H9 (cell line): Measurements from ENCODE around the gene SCUBE2. TPM values are rescaled to one million over a fixed set of nuclear protein-coding genes. Genes with fewer than 3 reads are reported as not detected.

Experiments used
- DNase-seq: peaks from one replicate; pipeline ENCODE4 v3.0.0-alpha.2; 2017
- H2AFZ ChIP-seq: one replicate; pipeline ENCODE4 v1.6.1; 2013; ENCODE audit warnings: mild to moderate bottlenecking, low read length, control low read depth, moderate library complexity
- H2AK5ac ChIP-seq: 2 replicates; pipeline ENCODE4 v1.6.1; 2013; ENCODE audit warnings: low read length, control low read depth, mixed read lengths; ENCODE audit not compliant: insufficient read length
- H2BK120ac ChIP-seq: one replicate; pipeline ENCODE4 v1.6.1; 2013; ENCODE audit warnings: low read depth, mild to moderate bottlenecking, low read length, control low read depth, inconsistent platforms; ENCODE audit not compliant: poor library complexity, severe bottlenecking
- H2BK12ac ChIP-seq: 2 replicates; pipeline ENCODE4 v1.6.1; 2013; ENCODE audit warnings: low read length, control low read depth, mixed read lengths, low read depth; ENCODE audit not compliant: insufficient read length
- H2BK15ac ChIP-seq: 2 replicates; pipeline ENCODE4 v1.6.1; 2013; ENCODE audit warnings: low read depth, low read length, control low read depth
- H2BK20ac ChIP-seq: one replicate; pipeline ENCODE4 v1.6.1; 2013; ENCODE audit warnings: low read depth, mild to moderate bottlenecking, low read length, control low read depth, inconsistent platforms; ENCODE audit not compliant: poor library complexity, severe bottlenecking
- H2BK5ac ChIP-seq: 2 replicates; pipeline ENCODE4 v1.6.1; 2013; ENCODE audit warnings: low read length, control low read depth, mixed read lengths; ENCODE audit not compliant: insufficient read length
- H3K14ac ChIP-seq: 2 replicates; pipeline ENCODE4 v1.6.1; 2013; ENCODE audit warnings: low read length, control low read depth; ENCODE audit not compliant: insufficient read depth
- H3K18ac ChIP-seq: 2 replicates; pipeline ENCODE4 v1.6.1; 2013; ENCODE audit warnings: low read depth, mild to moderate bottlenecking, mixed read lengths, low read length, control low read depth; ENCODE audit not compliant: insufficient read length
- H3K23ac ChIP-seq: 2 replicates; pipeline ENCODE4 v1.6.1; 2013; ENCODE audit warnings: low read length, control low read depth, mixed read lengths, low read depth; ENCODE audit not compliant: insufficient read length
- H3K23me2 ChIP-seq: 2 replicates; pipeline ENCODE4 v1.6.1; 2013; ENCODE audit warnings: low read depth, mild to moderate bottlenecking, mixed read lengths, low read length, control low read depth; ENCODE audit not compliant: insufficient read length, poor library complexity, severe bottlenecking
- H3K27ac ChIP-seq: 2 replicates; pipeline ENCODE4 v1.5.1; 2013; ENCODE audit warnings: low read length, control low read depth, mixed read lengths, low read depth; ENCODE audit not compliant: insufficient read length
- H3K27me3 ChIP-seq: 2 replicates; pipeline ENCODE4 v1.6.1; 2013; ENCODE audit warnings: low read length, control low read depth, inconsistent platforms; ENCODE audit not compliant: insufficient read depth
- H3K4ac ChIP-seq: 2 replicates; pipeline ENCODE4 v1.6.1; 2013; ENCODE audit warnings: low read depth, mild to moderate bottlenecking, control low read depth, inconsistent platforms, low read length, moderate library complexity
- H3K4me1 ChIP-seq: 2 replicates; pipeline ENCODE4 v1.6.1; 2013; ENCODE audit warnings: low read length, control low read depth, inconsistent platforms; ENCODE audit not compliant: insufficient read depth
- H3K4me2 ChIP-seq: 2 replicates; pipeline ENCODE4 v1.6.1; 2013; ENCODE audit warnings: low read length, control low read depth, mixed read lengths; ENCODE audit not compliant: insufficient read length, insufficient read depth
- H3K56ac ChIP-seq: 2 replicates; pipeline ENCODE4 v1.6.1; 2013; ENCODE audit warnings: low read depth, mild to moderate bottlenecking, mixed read lengths, low read length, control low read depth; ENCODE audit not compliant: insufficient read length
- H3K79me1 ChIP-seq: 2 replicates; pipeline ENCODE4 v1.6.1; 2013; ENCODE audit warnings: low read depth, mild to moderate bottlenecking, moderate library complexity, low read length, control low read depth, inconsistent platforms; ENCODE audit not compliant: insufficient read depth, poor library complexity, severe bottlenecking
- H3K79me2 ChIP-seq: 2 replicates; pipeline ENCODE4 v1.6.1; 2013; ENCODE audit warnings: low read length, control low read depth, inconsistent platforms; ENCODE audit not compliant: insufficient read depth
- H3K9ac ChIP-seq: 2 replicates; pipeline ENCODE4 v1.6.1; 2013; ENCODE audit warnings: low read length, control low read depth, mixed read lengths; ENCODE audit not compliant: insufficient read length; ENCODE audit errors: extremely low read depth
- H3K9me3 ChIP-seq: one replicate; pipeline ENCODE4 v1.6.1; 2013; ENCODE audit warnings: low read depth, low read length, inconsistent platforms; ENCODE audit not compliant: control insufficient read depth
- H3T11ph ChIP-seq: one replicate; pipeline ENCODE4 v1.6.1; 2013; ENCODE audit warnings: mild to moderate bottlenecking, low read length, control low read depth, inconsistent platforms
- H4K20me1 ChIP-seq: one replicate; pipeline ENCODE4 v1.6.1; 2013; ENCODE audit not compliant: control insufficient read depth, insufficient read length, insufficient read depth
- H4K5ac ChIP-seq: 2 replicates; pipeline ENCODE4 v1.6.1; 2013; ENCODE audit warnings: low read depth, mild to moderate bottlenecking, mixed read lengths, low read length, control low read depth; ENCODE audit not compliant: insufficient read length
- H4K8ac ChIP-seq: replicated peaks from 2 replicates; pipeline ENCODE4 v1.6.1; 2013; ENCODE audit warnings: low read length, control low read depth, mixed read lengths, low read depth; ENCODE audit not compliant: insufficient read length
- H4K91ac ChIP-seq: 2 replicates; pipeline ENCODE4 v1.6.1; 2013; ENCODE audit warnings: low read depth, mild to moderate bottlenecking, moderate library complexity, mixed read lengths, low read length, control low read depth; ENCODE audit not compliant: insufficient read length
- H3K27ac Mint-ChIP-seq, 3 experiments: 2 replicates in 2 of 3; 3 replicates in 1 of 3; pipeline ENCODE4 v1.8.0; 2020 to 2021; ENCODE audit warnings: mixed read lengths in 3 of 3, mild to moderate bottlenecking in 1 of 3, moderate library complexity in 1 of 3
- H3K27me3 Mint-ChIP-seq: 2 replicates; pipeline ENCODE4 v1.8.0; 2021; ENCODE audit warnings: low read depth, mild to moderate bottlenecking, moderate library complexity, mixed read lengths
- H3K36me3 Mint-ChIP-seq, 3 experiments: 2 replicates in 2 of 3; 3 replicates in 1 of 3; pipeline ENCODE4 v1.8.0; 2020 to 2021; ENCODE audit warnings: low read depth in 3 of 3, mixed read lengths in 3 of 3; ENCODE audit not compliant: insufficient read depth in 1 of 3
- H3K4me1 Mint-ChIP-seq, 2 experiments: 2 replicates each; pipeline ENCODE4 v1.8.0; 2020; ENCODE audit warnings: mixed read lengths in 2 of 2
- H3K4me3 Mint-ChIP-seq, 2 experiments: 2 replicates in 1 of 2; 3 replicates in 1 of 2; pipeline ENCODE4 v1.8.0; 2020 to 2021; ENCODE audit warnings: mild to moderate bottlenecking in 2 of 2, mixed read lengths in 2 of 2, moderate library complexity in 1 of 2
- H3K9me3 Mint-ChIP-seq, 2 experiments: 2 replicates in 1 of 2; 3 replicates in 1 of 2; pipeline ENCODE4 v1.8.0; 2020; ENCODE audit warnings: mild to moderate bottlenecking in 2 of 2, mixed read lengths in 2 of 2, moderate library complexity in 1 of 2
- CTCF ChIP-seq: fragments of 200-600 bp; sonication (generic); conservative IDR thresholded peaks from 3 replicates; pipeline ENCODE4 v1.8.0; 2021; ENCODE audit warnings: antibody characterized with exemption, mild to moderate bottlenecking
- WGBS: extraction: QIAGEN DNeasy Blood & Tissue Kit; methylation state at CpG from one replicate; pipeline ENCODE4 v1.1.7; 2013; ENCODE audit warnings: missing lambda C conversion rate, low lambda C conversion rate, mixed read lengths; ENCODE audit not compliant: insufficient read length; ENCODE audit errors: extremely low coverage; 5-methylcytosine and 5-hydroxymethylcytosine counted together
- total RNA-seq: library from RNA; stranded (reverse); gene quantifications from 2 replicates; pipeline ENCODE4 v1.2.1, GENCODE V29; 2021

The SCUBE2 gene
- total RNA-seq, 1 experiment from 2014 or later, result 1.6 TPM

GRCh38 chr11:9041747-9042146, 49.7 kb downstream of the SCUBE2 start:
- Histone ChIP-seq H2BK5ac (no peak overlapping the region), H3K23ac (no peak overlapping the region), H3K79me1 (no peaks in the 10 kb centered on the region), H2BK15ac (no peak overlapping the region), H4K20me1 (no peaks in the 10 kb centered on the region), H2AFZ (no peak overlapping the region), H3K4ac (no peak overlapping the region), H3K4me2 (no peak overlapping the region), H3K27ac (no peak overlapping the region), H3K14ac (no peak overlapping the region), H2AK5ac (no peak overlapping the region), H3K23me2 (no peaks in the 10 kb centered on the region), H2BK120ac (no peak overlapping the region), H4K8ac (no peak overlapping the region), H3T11ph (no peak overlapping the region), H3K56ac (no peak overlapping the region), H2BK20ac (no peak overlapping the region), H4K5ac (no peak overlapping the region), H3K27me3 (no peaks in the 10 kb centered on the region), H3K79me2 (no peaks in the 10 kb centered on the region), H3K18ac (no peak overlapping the region), H3K9ac (no peak overlapping the region), H3K9me3 (no peaks in the 10 kb centered on the region), H4K91ac (no peak overlapping the region), H2BK12ac (no peak overlapping the region), H3K4me1 (no peaks in the 10 kb centered on the region; the same call in 1 of the 2 replicates)
- no peak overlapping the region for H3K4me3 Mint-ChIP-seq
- no peak for DNase-seq
- WGBS, result no CpG with 5 or more reads among the region's 2 CpGs
- H3K27me3 Mint-ChIP-seq, result peaks cover 7% of the 10 kb centered on the region
- peaks cover 29 to 35% of the 10 kb centered on the region in 2 experiments for H3K4me1 Mint-ChIP-seq
- no peak overlapping the region for H3K27ac Mint-ChIP-seq
- H3K36me3 Mint-ChIP-seq, result no peaks in the 10 kb centered on the region
- no peaks in the 10 kb centered on the region for H3K9me3 Mint-ChIP-seq
- no peak for TF ChIP-seq CTCF
